ENCODE data around the gene GALNT5. TPM values are rescaled to one million over a fixed set of nuclear protein-coding genes. Genes with fewer than 3 reads are reported as not detected.

GALNT5 gene
- total RNA-seq, result 30.1 and 32.5 TPM in 2 replicates

GRCh38 chr2:157257312-157258252 lies at the start of gene GALNT5:
TSS of gene GALNT5 (plus strand) at chr2:157257705. CDS start at chr2:157258083, 378 bp downstream.

GRCh38 chr2:157325786-157326185 lies 68.3 kb downstream of the GALNT5 start, which contains the start of gene ERMN:
TSS of gene ERMN (minus strand) at chr2:157325824. CDS start at chr2:157325642, 182 bp downstream.

Other genes starting within 250 kb of the GALNT5 start
- gene ERMN, start 68.1 kb downstream of the GALNT5 start, total RNA-seq, result not detected in 2 replicates
- not detected in 2 replicates for gene CYTIP, start 186.4 kb downstream of the GALNT5 start, total RNA-seq

Measured in nasal cavity respiratory epithelium epithelial cell of viscerocranial mucosa (primary cell).